HG03439 (cell line): ENCODE measurements around the gene ALAS2.
"Not testable (repeated sequence)": the region's sequence is repeated elsewhere in the genome, so short reads cannot be mapped to it uniquely, and the experiment has no call there.

Source experiments
- ATAC-seq: cut with Tn5 transposase; IDR thresholded peaks from one replicate; pipeline ENCODE4 v1.9.1; 2021; ENCODE audit warnings: mild to moderate bottlenecking, moderate library complexity; ENCODE audit not compliant: unreplicated experiment

ALAS2 gene, protein sequence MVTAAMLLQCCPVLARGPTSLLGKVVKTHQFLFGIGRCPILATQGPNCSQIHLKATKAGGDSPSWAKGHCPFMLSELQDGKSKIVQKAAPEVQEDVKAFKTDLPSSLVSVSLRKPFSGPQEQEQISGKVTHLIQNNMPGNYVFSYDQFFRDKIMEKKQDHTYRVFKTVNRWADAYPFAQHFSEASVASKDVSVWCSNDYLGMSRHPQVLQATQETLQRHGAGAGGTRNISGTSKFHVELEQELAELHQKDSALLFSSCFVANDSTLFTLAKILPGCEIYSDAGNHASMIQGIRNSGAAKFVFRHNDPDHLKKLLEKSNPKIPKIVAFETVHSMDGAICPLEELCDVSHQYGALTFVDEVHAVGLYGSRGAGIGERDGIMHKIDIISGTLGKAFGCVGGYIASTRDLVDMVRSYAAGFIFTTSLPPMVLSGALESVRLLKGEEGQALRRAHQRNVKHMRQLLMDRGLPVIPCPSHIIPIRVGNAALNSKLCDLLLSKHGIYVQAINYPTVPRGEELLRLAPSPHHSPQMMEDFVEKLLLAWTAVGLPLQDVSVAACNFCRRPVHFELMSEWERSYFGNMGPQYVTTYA

GRCh38 chrX:55030271-55031205 lies at the start of gene ALAS2:
ALAS2 (minus strand) TSS chrX:55030977; CDS start chrX:55026000, 4,977 bp downstream.
- no peak for ATAC-seq

DNA sequence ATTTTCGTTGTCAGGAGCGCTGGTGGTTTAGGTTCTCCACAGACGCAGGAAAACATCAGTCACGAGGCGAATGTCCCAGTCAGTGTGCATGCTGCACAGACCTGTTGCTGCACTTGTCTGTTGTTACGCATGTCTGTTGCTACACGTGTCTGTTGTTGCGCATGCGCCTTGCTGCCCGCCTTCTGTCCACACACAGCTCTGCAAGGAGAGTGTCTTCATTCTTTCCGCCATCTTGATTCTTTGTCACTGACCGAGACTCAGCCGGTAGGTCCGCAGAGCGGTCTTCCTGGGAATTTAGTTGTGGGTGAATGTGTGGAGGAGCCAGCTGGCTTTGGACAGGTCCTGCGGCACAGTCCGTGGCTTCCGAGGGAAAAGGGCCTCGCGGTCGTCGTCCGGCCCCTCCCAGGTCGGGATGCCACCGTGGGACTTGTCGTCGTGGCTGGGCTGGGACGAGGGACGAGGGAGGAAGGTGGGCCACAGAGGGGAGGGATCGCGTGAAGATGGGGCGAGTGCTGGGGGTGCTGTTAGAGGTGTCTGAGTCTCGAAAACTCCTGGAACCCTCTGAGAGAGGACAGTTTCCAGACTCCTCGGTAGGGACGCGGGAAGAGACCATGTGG lies 44.2 kb upstream of the ALAS2 start, which contains the start of gene PAGE2B:
Gene PAGE2B, plus strand, starts transcription at position 180 of the 617 bp plus-strand sequence. CDS start 1,012 bp downstream, outside the sequence.
- ATAC-seq = no peak

- ATAC-seq = no peak
These were observed 41.5 kb upstream of the ALAS2 start for GRCh38 chrX:55072286-55072685.

- not testable (repeated sequence) for ATAC-seq
These were observed 36.4 kb upstream of the ALAS2 start for GRCh38 chrX:55067180-55067579.

- no peak for ATAC-seq
These were observed 27.0 kb upstream of the ALAS2 start for GRCh38 chrX:55057675-55058249.

GRCh38 chrX:55056820-55057674 lies 26.3 kb upstream of the ALAS2 start:
- ATAC-seq = no peak

DNA sequence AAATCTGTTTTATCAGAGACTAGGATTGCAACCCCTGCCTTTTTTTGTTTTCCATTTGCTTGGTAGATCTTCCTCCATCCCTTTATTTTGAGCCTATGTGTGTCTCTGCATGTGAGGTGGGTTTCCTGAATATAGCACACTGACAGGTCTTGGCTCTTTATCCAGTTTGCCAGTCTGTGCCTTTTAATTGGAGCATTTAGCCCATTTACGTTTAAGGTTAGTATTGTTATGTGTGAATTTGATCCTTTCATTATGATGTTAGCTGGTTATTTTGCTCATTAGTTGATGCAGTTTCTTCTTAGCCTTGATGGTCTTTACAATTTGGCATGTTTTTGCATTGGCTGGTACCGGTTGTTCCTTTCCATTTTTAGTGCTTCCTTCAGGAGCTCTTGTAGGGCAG lies 19.8 kb upstream of the ALAS2 start:
- not testable (repeated sequence) for ATAC-seq

DNA sequence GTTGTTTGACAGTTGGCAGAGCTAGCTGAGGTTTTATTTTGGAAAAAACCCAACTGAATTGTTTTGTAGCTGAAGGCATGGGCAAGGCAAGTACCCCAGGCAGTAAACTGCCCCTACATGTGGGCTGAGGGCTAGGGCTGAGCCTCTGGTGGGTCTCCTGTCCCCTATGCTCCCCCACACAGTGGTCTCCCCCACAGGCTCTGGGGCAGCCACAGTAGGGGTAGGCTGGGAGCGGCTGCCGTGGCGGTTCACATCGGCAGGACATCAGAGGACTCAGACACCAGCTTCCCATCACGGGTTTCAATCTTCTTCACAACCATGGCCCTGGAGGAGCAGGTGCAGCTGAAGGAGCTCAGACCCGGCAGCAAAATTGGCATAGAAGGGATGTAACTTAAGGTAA lies 10.7 kb upstream of the ALAS2 start:
- ATAC-seq = no peak

- no peak for ATAC-seq
These were observed 8.7 kb upstream of the ALAS2 start for GRCh38 chrX:55039471-55039870.

GRCh38 chrX:55033429-55033828 lies 2.7 kb upstream of the ALAS2 start:
- ATAC-seq = no peak

- ATAC-seq = no peak
These were observed 1.5 kb downstream of the ALAS2 start for GRCh38 chrX:55029291-55029690.

GRCh38 chrX:55028611-55029010 lies 2.2 kb downstream of the ALAS2 start:
- no peak for ATAC-seq

GRCh38 chrX:55028040-55028439 lies 2.7 kb downstream of the ALAS2 start:
- no peak for ATAC-seq

- ATAC-seq = no peak
These were observed 3.9 kb downstream of the ALAS2 start for GRCh38 chrX:55026840-55027239.

DNA sequence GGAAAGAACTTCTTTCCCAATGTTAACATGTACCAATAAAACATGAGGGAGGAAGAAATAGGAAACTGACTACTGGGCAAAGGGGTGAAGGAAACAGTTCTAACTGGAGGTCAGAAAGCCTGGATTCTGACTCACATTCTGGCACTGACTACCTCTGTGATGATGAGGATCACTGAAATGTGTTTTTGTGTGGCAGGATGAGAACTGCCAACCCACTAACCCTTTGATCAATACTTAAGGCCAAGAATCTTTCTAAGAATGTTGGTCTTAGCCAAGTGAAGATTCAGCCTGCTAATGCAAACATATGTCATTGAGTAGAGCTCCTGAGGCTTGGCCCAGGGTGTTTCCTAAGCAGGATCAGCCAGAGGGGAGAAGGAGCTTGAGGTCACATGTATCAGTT lies 4.6 kb downstream of the ALAS2 start:
- no peak for ATAC-seq

GRCh38 chrX:55014897-55015299 lies 15.9 kb downstream of the ALAS2 start:
- ATAC-seq = no peak

- ATAC-seq = no peak
These were observed 19.5 kb downstream of the ALAS2 start for GRCh38 chrX:55011294-55011693.

GRCh38 chrX:55008571-55009358 lies 22.0 kb downstream of the ALAS2 start:
- ATAC-seq = no peak

- no peak for ATAC-seq
These were observed 23.1 kb downstream of the ALAS2 start for GRCh38 chrX:55007656-55008055.
